ENCODE measurements around the gene ZNF205. TPM values are rescaled to one million over a fixed set of nuclear protein-coding genes. Genes with fewer than 3 reads are reported as not detected.

ZNF205 gene
- total and polyA plus RNA-seq, 9 of the 15 experiments (the other 6 are each of a cell fraction or from before 2014, with no cell fraction given) = 2.4 to 11.8 (median 5.1) TPM; not detected in 2

GRCh38 chr16:3149630-3150345, 37.4 kb downstream of the ZNF205 start (continued):
- TF ChIP-seq ZNF395 (CRISPR knock-in tag; IDR thresholded peaks at IDR 0.05) (peak; percentile 68; the same call in 1 of the 2 replicates), PHF21A (IDR thresholded peaks at IDR 0.05; ENCODE audit: borderline replicate concordance, low read depth) (no peak), DIDO1 (tag; IDR thresholded peaks at IDR 0.05; ENCODE audit: low read depth) (0 out of 2 replicates have a peak, but pooled peaks have one; percentile 28), NONO (IDR thresholded peaks at IDR 0.05; ENCODE audit: low read depth in 2 of 2, low read length in 1 of 2) (no peak), MAZ (CRISPR knock-in tag; conservative IDR thresholded peaks at IDR 0.05 in 1 of 2, IDR thresholded peaks at IDR 0.05 in 1 of 2) (peak; percentile 44 to 49; a peak in 1 of 4 replicates), PRPF4 (IDR thresholded peaks at IDR 0.05; ENCODE audit: insufficient read depth, low read depth, low read length, poor library complexity, severe bottlenecking) (no peak), ZNF766 (CRISPR knock-in tag; conservative IDR thresholded peaks at IDR 0.05) (0 out of 2 replicates have a peak, but pooled peaks have one; percentile 27), POLR2AphosphoS5 (IDR thresholded peaks at IDR 0.05; ENCODE audit: control insufficient read depth, insufficient read depth, low read depth, low read length) (no peak), CHD1 (IDR thresholded peaks at IDR 0.05; ENCODE audit: low read length) (peak; percentile 47), GTF3C2 (IDR thresholded peaks at IDR 0.05; ENCODE audit: borderline replicate concordance, extremely low read depth, insufficient read length) (no peak), ZNF3 (CRISPR knock-in tag; IDR thresholded peaks at IDR 0.05) (no peak), HDAC2 (IDR thresholded peaks at IDR 0.05) (0 out of 2 replicates have a peak, but pooled peaks have one; percentile 43), ZNF431 (CRISPR knock-in tag; IDR thresholded peaks at IDR 0.05) (0 out of 2 replicates have a peak, but pooled peaks have one; percentile 16), NFRKB (IDR thresholded peaks at IDR 0.05; ENCODE audit: low read depth) (peak; percentile 72), MTA3 (IDR thresholded peaks at IDR 0.05; ENCODE audit: borderline replicate concordance) (peak; percentile 56; the same call in 1 of the 2 replicates), ZFP91 (CRISPR knock-in tag; IDR thresholded peaks at IDR 0.05) (peak; percentile 72; the same call in 1 of the 2 replicates), TAF1 (IDR thresholded peaks at IDR 0.05; ENCODE audit: control insufficient read depth, extremely low read depth, insufficient read depth, low read length, severe bottlenecking) (peak; percentile 46)
